Hematopoietic multipotent progenitor cell treated with erythropoietin and hydrocortisone succinate and interleukin-3 and kit ligand, for 8 days (in vitro differentiated cells): Measurements from ENCODE around the gene FAM83F.
A peak's percentile ranks its signal among the peaks of the same experiment; 100 is the strongest.
"Not testable (repeated sequence)": the region's sequence is repeated elsewhere in the genome, so short reads cannot be mapped to it uniquely, and the experiment has no call there.

Experiments
- DNase-seq: peaks from one replicate; pipeline ENCODE4 v3.0.0-alpha.2; 2015

FAM83F gene

GRCh38 chr22:40019100-40019499, 24.3 kb downstream of the FAM83F start:
- no peak for DNase-seq

- no peak for DNase-seq
These were observed 26.2 kb downstream of the FAM83F start for GRCh38 chr22:40020956-40021355.

- DNase-seq, result no peak
These were observed 26.7 kb downstream of the FAM83F start for GRCh38 chr22:40021401-40022000.

GRCh38 chr22:40022536-40023240, 27.9 kb downstream of the FAM83F start:
- DNase-seq, result no peak

GRCh38 chr22:40023341-40023841, 28.6 kb downstream of the FAM83F start:
- no peak for DNase-seq

GRCh38 chr22:40024201-40025061, 29.7 kb downstream of the FAM83F start:
- peak; percentile 73 for DNase-seq

- DNase-seq, result not testable (repeated sequence)
These were observed 30.3 kb downstream of the FAM83F start for GRCh38 chr22:40025062-40025379.

- DNase-seq, result no peak
These were observed 31.1 kb downstream of the FAM83F start for GRCh38 chr22:40025856-40026255.

- no peak for DNase-seq
These were observed 31.9 kb downstream of the FAM83F start for GRCh38 chr22:40026641-40027040.

GRCh38 chr22:40027191-40028097, 32.7 kb downstream of the FAM83F start:
- no peak for DNase-seq

- no peak for DNase-seq
These were observed 33.3 kb downstream of the FAM83F start for GRCh38 chr22:40028098-40028425.

GRCh38 chr22:40029189-40029890, 34.6 kb downstream of the FAM83F start:
- DNase-seq, result no peak

- DNase-seq, result no peak
These were observed 35.4 kb downstream of the FAM83F start for GRCh38 chr22:40030026-40030757.

- DNase-seq, result no peak
These were observed 36.0 kb downstream of the FAM83F start for GRCh38 chr22:40030758-40031095.

GRCh38 chr22:40031766-40032470, 37.2 kb downstream of the FAM83F start:
- DNase-seq, result no peak

- no peak for DNase-seq
These were observed 39.0 kb downstream of the FAM83F start for GRCh38 chr22:40033586-40034380.

GRCh38 chr22:40035351-40035750, 40.6 kb downstream of the FAM83F start:
- no peak for DNase-seq

- no peak for DNase-seq
These were observed 41.4 kb downstream of the FAM83F start for GRCh38 chr22:40036126-40036525.

- peak; percentile 82 for DNase-seq
These were observed 42.0 kb downstream of the FAM83F start for GRCh38 chr22:40036591-40037225.

- DNase-seq, result no peak
These were observed 42.6 kb downstream of the FAM83F start for GRCh38 chr22:40037320-40037719.
